CD4-positive, alpha-beta T cell treated with Interleukin-10 for 1 hour (primary cell): ENCODE data around the gene DLL1.

Experiments
- DNase-seq: peaks from one replicate; pipeline ENCODE4 v3.0.0-alpha.2; 2020

The DLL1 gene

DNA sequence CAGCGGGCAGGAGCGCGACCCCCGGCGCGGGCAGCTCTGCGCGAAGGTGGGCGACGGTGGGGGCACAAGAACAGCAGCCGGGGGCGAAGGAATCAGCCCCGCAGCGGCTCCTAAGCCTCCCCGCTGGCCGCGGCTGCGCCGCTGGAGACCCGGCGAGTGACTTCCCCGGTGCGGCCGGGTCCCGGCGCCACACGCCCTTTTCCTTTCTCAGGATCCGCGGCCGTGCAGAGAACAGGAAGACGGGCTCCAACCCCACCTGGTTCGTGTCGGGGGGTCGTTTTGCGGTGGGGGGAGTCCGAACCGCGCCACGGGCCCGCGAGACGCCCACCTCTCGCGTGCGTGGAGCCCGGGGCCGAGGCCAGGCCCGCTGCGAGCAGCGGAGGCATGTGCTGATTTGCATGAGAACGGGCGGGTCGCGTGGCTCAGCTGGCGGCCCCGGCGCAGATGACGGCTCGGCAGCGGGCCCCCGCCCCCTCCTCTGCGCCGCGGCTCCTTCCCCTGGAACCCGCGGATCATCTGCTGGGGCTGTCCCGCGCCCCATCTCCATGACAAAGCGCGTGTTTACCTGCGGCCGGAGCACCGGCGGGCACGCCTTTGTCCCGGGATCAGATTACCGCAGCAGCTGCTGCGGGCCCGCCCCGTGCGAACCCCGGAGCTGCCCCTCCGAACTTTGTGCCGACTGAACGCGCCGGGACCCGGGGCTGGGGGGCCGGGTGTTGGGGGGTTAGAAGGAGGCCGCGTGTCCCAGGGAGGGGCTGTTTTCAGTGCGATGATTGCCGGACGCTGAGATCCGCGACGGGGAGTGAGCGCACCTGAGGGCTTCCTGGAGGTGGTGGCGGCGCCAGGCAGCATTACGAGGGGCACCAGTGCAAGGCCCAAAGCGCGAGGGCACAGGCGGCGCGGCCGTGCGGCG is 4.9 kb upstream of the DLL1 start:
- DNase-seq: no peak

DNA sequence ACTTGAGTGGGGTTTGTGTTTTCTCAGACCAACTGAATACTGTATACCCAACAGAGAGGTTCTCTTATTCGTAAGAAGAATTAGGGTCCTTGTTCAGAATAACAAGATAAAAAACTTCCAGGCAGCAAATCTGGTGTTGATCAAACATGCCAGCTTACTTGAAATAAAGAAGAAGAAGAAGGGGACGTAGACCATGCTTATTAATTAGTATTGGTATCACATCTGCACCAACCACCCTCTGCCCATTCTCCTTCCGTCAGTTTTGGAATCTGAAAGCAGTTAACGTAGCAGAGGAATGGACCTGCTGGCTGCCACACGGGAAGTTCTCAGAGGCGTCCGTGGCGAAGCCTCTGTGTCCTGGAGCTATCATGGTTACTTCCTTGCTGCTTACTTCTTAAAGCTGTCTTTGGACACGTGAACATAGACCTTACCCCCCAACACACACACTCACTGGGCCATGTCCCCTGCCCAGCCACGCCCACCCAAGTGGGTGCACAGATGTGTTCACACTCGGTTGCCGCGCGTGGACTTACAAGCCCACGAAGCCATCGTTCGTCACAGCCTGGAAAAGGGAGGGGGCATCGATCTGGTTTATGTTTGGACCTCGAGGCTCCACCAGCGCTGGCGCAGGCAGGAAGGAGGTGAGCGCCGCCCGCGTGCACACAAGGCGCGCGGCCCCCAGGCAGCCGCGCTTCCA is 4.1 kb upstream of the DLL1 start:
- DNase-seq: no peak

DNA sequence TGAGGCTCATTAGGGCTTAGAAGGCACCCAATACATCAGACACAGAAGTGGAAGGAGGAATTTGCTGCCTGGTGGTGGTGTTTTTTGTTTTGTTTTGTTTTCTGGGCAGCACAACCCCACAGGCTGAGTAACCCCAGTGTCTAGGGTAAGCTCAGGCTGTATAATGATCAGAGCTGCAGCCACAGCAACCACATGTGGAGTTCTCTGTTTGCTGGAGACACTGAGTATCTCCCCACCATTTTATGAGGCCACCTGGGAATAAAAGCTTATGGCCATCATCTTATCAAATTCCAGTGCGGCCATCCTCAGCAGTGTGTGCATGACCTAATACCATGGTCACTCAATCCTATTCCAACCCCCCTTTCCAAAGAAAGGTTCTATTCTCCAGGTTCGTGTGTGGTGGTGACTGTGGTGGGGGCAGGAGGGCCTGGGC is 3.4 kb upstream of the DLL1 start:
- no peak for DNase-seq

- DNase-seq: no peak
Measured at GRCh38 chr6:170293341-170294231, 2.7 kb upstream of the DLL1 start.

DNA sequence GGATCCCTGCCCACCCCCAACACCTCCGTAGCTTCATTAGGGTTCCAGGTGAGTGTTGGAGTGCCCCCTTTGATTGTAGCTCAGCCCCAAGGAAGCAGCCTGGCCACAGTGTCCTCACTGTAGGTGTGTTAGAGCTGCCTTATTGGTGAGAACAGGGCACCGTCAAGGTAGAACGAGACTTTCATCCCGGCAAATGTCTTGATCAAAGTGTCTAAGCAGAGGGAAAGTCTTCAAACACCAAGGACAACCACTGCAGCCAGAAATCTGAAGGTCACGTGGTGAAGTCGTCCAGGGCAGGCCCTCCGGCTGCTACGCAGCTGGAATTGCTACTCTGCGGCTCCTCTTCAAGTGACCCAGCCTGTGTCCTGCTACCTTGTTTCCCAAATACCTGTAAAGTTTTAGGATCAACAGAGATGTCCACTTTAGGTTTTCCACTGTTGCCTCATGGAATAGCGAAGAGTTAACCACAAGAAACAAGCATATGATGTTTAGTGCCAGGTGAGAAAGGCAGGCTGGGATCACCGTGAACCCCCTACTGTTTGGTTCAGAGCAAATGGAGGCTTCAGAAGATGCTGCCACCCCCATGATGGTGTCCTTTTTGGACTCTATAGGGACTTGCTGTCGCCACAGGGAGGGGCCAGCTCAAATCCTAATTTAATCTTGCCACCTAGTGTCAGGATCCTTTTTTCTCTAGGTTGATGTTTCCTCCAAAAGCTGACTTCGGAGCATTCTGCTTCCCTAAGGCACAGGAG is 1.7 kb upstream of the DLL1 start:
- no peak for DNase-seq

DNA sequence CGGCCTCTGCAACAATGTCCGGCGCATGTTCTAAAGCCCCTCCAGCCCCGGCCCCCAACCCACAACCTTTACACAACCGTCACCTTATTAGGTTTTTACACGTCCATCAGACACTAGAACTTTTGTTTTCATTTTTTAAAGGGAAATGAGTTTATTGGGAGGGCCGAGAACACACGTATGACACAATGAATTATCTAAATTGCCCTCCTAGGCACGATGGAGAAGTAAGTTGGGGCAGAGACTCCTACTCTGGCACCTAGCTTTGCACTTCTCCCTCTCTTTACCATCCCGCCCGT is 1.2 kb upstream of the DLL1 start:
- DNase-seq: no peak

- peak; percentile 49 for DNase-seq
Measured at GRCh38 chr6:170291271-170292110, 613 bp upstream of the DLL1 start.

DNA sequence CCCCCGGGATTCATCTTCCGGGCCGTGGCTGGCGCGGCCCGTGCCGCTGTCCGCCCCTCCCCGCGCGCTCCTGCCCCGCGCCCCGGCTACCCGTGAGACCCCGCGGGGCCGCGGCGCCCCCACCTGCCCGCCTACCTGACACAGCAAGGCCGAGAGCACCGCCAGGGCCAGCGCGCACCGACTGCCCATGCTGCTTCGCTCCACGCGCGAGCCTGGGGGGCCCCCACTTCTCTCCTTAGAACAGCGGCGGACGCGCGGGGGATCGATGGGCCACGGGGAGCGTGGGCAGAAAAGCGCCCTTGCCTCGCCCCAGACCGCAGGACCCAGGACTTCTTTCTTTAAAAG is 955 bp downstream of the DLL1 start:
- DNase-seq: no peak

DNA sequence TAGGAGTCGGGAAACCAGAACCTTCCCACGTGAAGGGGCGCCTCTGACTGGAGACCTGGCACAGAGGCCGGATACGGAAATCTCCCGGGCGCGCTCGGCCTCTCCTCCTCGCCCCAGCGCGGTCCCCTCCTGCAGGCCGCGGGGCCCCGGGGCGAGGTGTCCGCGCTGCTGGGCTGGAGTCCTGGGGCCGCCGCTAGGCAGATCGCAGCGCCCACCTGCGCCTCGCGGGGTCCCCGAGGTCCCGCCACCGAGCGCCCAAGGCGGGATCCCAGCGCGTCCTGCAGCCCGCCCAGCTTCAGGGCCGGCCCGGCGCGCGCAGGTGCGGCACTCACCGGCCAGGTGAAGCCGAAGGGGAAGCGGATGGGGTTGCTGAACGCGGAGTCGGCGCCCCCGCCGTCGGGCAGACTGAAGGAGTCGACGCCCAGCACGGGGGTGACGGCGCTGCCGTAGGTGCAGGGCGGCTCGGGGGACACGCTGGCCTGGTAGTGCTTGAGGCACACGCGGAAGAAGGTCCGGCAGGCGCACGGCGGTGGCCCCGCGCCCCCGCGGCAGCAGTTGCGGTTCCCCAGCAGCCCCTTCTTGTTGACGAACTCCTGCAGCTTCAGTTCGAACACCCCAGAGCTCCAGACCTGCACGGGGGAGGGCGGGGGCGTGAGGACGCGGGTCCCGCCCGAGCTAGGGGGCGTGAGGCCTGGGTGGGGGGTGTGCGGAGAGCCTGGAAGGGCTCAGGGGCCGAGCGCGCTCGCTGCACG is 1.5 kb downstream of the DLL1 start:
- DNase-seq: no peak

GRCh38 chr6:170288852-170289179 is 2.1 kb downstream of the DLL1 start:
- no peak for DNase-seq

GRCh38 chr6:170288091-170288631 is 2.7 kb downstream of the DLL1 start:
- DNase-seq: no peak

GRCh38 chr6:170287371-170287876 is 3.5 kb downstream of the DLL1 start:
- DNase-seq: no peak

- no peak for DNase-seq
Measured at GRCh38 chr6:170286934-170287265, 4.0 kb downstream of the DLL1 start.

- DNase-seq: no peak
Measured at GRCh38 chr6:170286246-170286933, 4.5 kb downstream of the DLL1 start.

DNA sequence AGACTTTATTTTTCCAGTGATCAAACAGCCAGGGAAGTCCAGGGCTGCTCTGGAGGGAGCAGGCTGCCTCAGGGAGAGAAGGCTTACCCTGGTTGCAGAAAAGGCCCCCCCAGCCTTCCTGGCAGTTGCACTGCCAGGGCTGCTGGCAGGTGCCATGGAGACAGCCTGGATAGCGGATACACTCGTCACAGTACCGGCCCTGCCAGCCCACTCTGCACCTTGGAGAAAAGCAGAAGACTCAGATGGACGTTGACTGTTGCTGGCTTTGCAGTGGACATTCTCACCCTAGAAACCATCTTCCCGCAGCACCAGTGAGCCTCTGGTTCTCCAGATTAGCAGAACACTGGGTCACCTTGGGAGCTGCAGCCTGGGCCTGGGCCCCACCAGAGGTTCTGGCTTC is 5.4 kb downstream of the DLL1 start:
- no peak for DNase-seq

DNA sequence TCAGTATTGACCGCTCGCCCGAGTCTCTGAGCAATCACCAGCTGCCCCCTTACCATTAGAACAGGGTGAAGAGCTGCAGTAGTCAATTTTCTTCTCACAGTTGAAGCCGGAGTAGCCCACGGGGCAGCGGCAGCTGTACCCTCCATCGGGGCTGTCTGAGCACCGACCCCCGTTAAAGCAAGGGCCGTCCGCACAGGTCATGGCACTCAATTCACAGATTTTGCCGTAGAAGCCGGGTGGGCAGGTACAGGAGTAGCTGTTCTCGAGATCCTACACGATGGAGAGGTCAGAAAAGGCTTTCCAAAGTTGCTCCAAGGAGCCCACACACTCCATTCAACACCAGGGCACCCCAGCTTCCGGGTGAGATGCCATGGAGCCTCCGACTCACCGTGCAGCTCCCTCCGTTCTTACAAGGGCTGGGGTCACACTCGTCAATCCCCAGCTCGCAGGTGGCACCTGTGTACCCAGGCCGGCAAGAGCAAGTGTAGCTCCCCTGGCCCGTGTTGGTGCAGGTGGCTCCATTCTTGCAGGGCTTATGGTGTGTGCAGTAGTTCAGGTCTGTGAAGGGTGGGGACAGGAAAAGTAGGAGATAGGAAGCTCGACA is 5.9 kb downstream of the DLL1 start:
- DNase-seq: no peak

GRCh38 chr6:170284126-170284773 is 6.6 kb downstream of the DLL1 start:
- DNase-seq: no peak

DNA sequence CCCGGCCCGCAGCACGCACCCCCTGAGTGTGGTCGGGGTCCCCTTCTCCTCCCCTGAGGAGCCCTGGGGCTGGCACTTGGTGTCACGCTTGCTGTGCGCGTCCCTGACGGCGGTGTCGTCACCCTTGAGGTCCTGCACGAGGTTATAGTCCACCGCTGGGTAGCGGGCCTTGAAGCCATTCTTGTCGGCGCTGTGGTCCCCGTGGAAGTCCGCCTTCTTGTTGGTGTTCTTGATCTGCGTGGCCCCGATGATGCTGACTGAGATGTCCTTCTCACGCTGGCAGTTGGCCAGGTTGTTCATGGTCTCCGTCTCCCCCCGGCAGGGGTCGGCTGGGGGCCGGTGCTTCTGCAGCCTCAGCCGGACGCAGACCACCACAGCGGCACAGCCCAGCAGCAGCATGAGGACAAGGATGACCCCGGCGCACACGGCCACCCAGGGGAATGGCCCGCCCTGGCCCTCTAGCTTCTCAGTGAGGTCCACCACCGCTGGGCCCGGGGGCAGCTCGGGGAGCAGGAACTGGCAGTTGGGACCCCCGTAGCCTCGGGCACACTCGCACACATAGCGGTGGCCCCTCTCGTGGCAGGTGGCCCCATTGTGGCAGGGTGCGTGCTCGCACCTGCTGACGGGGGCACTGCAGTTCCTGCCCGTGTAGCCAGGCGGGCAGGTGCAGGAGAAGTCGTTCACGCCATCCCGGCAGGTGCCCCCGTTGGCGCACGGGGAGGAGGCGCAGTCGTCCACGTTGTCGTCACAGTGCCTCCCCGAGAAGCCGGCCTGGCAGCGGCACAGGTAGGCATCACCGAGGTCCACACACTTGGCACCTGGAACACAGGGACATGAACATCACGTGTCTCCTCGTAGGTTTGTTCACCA is 7.4 kb downstream of the DLL1 start:
- DNase-seq: no peak
